Spinal cord (tissue), 10 donors: ENCODE measurements around the gene NARF. TPM values are rescaled to one million over a fixed set of nuclear protein-coding genes. Genes with fewer than 3 reads are reported as not detected.

Source experiments
- DNase-seq, 6 donors: peaks; one replicate each; pipeline versions ENCODE4 v3.0.0 to v3.0.0-alpha.2; 2013 to 2015; ENCODE audit warnings: low spot score in 6 of 6, low read depth in 4 of 6
- H3K27ac ChIP-seq: one replicate; pipeline ENCODE4 v1.5.1; 2013; ENCODE audit warnings: low read depth, low read length, control low read depth
- H3K27me3 ChIP-seq: one replicate; pipeline ENCODE4 v1.6.1; 2013; ENCODE audit warnings: low read length; ENCODE audit not compliant: control insufficient read depth, insufficient read depth
- H3K36me3 ChIP-seq: one replicate; pipeline ENCODE4 v1.6.1; 2013; ENCODE audit warnings: low read length; ENCODE audit not compliant: control insufficient read depth, insufficient read depth
- H3K4me1 ChIP-seq: one replicate; pipeline ENCODE4 v1.6.1; 2013; ENCODE audit warnings: low read length; ENCODE audit not compliant: control insufficient read depth, insufficient read depth
- H3K4me3 ChIP-seq: one replicate; pipeline ENCODE4 v1.5.1; 2013; ENCODE audit warnings: low read depth, low read length, control low read depth
- H3K9me3 ChIP-seq: one replicate; pipeline ENCODE4 v1.6.1; 2013; ENCODE audit warnings: low read length; ENCODE audit not compliant: control insufficient read depth, insufficient read depth
- WGBS: methylation state at CpG from one replicate; pipeline ENCODE4 v1.1.5; 2013; ENCODE audit warnings: missing lambda C conversion rate; ENCODE audit not compliant: insufficient coverage; 5-methylcytosine and 5-hydroxymethylcytosine counted together
- polyA plus RNA-seq, 2 donors: library from polyadenylated mRNA; unstranded; fragments of 120-200 nt; gene quantifications; one replicate each; pipeline ENCODE4 v1.2.1, GENCODE V29; 2013; ENCODE audit not compliant: insufficient read length in 2 of 2
- total RNA-seq, 2 donors: library from RNA; depleted of rRNA in 1 of 2; stranded (reverse); fragments of 120-200 nt in 1 of 2; fragments of >200 nt in 1 of 2; gene quantifications; one replicate each; pipeline versions ENCODE4 v1.2.3 to v1.2.4, GENCODE V29; 2013 to 2014
- donor health status: healthy.

NARF gene
- total and polyA plus RNA-seq, 4 donors = 31.1 to 124 (median 75.9) TPM

DNA sequence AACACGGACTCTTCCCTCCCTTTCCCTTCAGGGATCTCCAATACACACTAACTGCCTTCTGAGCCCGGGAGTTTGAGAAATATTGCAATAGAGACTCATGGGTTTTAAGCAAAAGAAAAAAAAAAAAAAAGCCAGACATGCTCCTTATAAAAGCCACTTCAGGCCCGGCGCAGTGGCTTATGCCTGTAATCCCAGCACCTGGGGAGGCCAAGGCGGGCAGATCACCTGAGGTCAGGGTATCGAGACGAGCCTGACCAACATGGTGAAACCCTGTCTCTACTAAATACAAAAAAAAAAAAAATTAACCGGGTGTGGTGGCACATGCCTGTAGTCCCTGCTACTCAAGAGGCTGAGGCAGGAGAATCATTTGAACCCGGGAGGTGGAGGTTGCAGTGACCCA is 42.8 kb upstream of the NARF start:
- Histone ChIP-seq H3K36me3 (peaks cover 35% of the 10 kb centered on the region), H3K9me3 (no peaks in the 10 kb centered on the region), H3K4me1 (peaks cover 17% of the 10 kb centered on the region), H3K27ac (no peak overlapping the region), H3K27me3 (no peaks in the 10 kb centered on the region), H3K4me3 (no peak overlapping the region)
- 100% methylated on average over 1 of the region's 9 CpGs for WGBS
- DNase-seq = no peak

DNA sequence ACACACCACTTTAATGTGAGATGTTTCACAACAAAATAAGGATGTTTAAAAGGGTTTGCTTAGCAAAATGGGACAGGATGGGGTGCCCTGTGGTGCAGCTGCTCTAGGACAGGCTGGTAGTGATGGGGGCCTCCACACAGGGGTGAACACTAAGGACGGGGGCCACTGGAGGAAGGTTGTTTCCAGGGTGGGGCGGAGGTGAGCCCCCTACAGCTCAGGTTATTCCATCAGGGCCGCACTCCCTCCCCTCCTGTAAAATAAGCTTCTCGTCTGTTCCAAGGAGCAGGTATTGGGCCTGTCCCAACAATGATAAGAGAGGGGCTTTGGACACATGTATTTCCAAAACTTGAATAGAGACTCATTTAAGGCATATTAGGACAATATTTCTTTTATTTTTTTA is 42.3 kb upstream of the NARF start:
- no peak overlapping the region for H3K27ac ChIP-seq
- H3K9me3 ChIP-seq = no peaks in the 10 kb centered on the region
- no peaks in the 10 kb centered on the region for H3K27me3 ChIP-seq
- peaks cover 37% of the 10 kb centered on the region for H3K36me3 ChIP-seq
- no CpG with 5 or more reads among the region's 4 CpGs for WGBS
- peaks cover 17% of the 10 kb centered on the region for H3K4me1 ChIP-seq
- DNase-seq = no peak
- no peak overlapping the region for H3K4me3 ChIP-seq

DNA sequence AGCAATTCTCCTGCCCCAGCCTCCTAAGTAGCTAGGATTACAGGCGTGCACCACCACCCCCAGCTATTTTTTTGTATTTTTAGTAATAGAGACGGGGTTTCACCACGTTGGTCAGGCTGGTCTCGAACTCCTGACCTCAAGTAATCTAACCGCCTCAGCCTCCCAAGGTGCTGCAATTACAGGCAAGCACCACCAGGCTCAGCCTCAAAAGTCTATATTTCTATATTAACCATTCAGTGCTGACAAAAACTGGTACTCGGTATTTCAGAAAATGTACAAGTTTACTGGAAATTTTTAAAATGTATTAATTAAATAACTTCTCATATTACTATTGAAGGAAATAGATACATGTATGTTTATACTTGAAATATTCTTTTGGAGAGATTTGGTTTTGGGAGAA is 41.8 kb upstream of the NARF start:
- Histone ChIP-seq H3K36me3 (peaks cover 37% of the 10 kb centered on the region), H3K9me3 (no peaks in the 10 kb centered on the region), H3K4me1 (peaks cover 17% of the 10 kb centered on the region), H3K27ac (no peak overlapping the region), H3K27me3 (no peaks in the 10 kb centered on the region), H3K4me3 (no peak overlapping the region)
- no peak for DNase-seq
- WGBS = no CpG with 5 or more reads among the region's 6 CpGs

- peaks cover 30% of the 10 kb centered on the region for H3K36me3 ChIP-seq
- H3K27me3 ChIP-seq = no peaks in the 10 kb centered on the region
- WGBS = under 1% methylated on average over 89 of the region's 108 CpGs
- DNase-seq = peak; percentile 73 to 97 (median 82)
- peak within 1 kb of the TSS; percentile 69 for H3K4me3 ChIP-seq
- peaks cover 17% of the 10 kb centered on the region for H3K4me1 ChIP-seq
- H3K9me3 ChIP-seq = no peaks in the 10 kb centered on the region
- peak within 1 kb of the TSS; percentile 57 for H3K27ac ChIP-seq
Measured at GRCh38 chr17:82418001-82418986, 40.2 kb upstream of the NARF start, which contains the start of the genes HEXD and OGFOD3. TSS of gene HEXD (plus strand) at chr17:82418347. CDS start at chr17:82419800, 1,453 bp downstream. TSS of gene OGFOD3 (minus strand) at chr17:82418586. CDS start at chr17:82418485, 101 bp downstream.

- Histone ChIP-seq H3K9me3 (no peaks in the 10 kb centered on the region), H3K4me1 (peaks cover 15% of the 10 kb centered on the region), H3K27ac (no peak overlapping the region), H3K27me3 (no peaks in the 10 kb centered on the region), H3K4me3 (no peak overlapping the region), H3K36me3 (peaks cover 31% of the 10 kb centered on the region)
- WGBS = no CpG with 5 or more reads among the region's 2 CpGs
- DNase-seq = no peak
Measured at GRCh38 chr17:82419540-82419939, 39.0 kb upstream of the NARF start.

DNA sequence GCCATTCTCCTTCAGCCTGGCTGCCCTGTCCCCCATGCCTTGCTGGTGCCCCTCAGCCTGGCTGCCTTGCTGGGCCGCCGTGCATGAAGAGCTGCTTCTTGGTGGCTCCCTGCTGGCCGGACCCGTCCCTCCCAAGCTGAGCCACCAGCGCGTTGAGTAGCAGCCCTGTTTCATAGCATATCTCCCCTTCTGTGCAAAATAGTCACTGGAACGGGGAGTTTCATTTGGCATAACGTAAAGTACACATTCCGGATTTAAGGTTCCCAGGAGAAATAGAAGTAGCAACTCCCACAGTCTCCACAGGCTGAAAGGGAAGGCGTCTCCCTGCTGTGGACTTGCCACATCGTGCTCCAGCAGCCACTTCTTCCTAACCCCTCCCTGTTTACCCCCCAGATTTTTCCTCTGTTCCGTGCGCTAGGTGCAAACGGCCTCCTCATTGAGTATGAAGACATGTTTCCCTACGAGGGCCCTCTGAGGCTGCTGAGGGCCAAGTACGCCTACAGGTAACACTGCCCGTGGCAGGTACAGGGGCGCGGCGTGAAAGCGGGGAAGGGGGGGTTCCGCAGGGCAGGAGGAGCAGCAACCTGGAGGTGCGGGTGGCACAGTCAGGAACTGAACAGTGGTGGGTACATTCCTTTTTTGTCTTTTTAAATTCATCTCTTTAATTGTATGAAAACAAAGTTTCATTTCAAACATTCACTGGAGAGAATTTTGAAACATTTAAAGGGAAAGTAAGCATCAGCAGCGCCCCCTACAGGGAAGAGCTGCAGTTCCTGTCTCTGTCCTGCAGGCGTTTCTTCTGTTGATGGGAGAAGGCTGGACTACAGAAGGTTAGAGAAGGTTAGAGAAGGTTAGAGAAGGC is 34.3 kb upstream of the NARF start:
- peaks cover 2% of the 10 kb centered on the region for H3K4me1 ChIP-seq
- H3K36me3 ChIP-seq = peaks cover 28% of the 10 kb centered on the region
- no peaks in the 10 kb centered on the region for H3K9me3 ChIP-seq
- no peak overlapping the region for H3K27ac ChIP-seq
- DNase-seq = peak in 2 of 6 donors; percentile 11 to 54
- WGBS = 65% methylated on average over 17 of the region's 25 CpGs
- no peaks in the 10 kb centered on the region for H3K27me3 ChIP-seq
- no peak overlapping the region for H3K4me3 ChIP-seq

- no peaks in the 10 kb centered on the region for H3K9me3 ChIP-seq
- H3K36me3 ChIP-seq = peaks cover 34% of the 10 kb centered on the region
- no peak for DNase-seq
- H3K4me1 ChIP-seq = peaks cover 2% of the 10 kb centered on the region
- H3K27ac ChIP-seq = no peak overlapping the region
- no peaks in the 10 kb centered on the region for H3K27me3 ChIP-seq
- 89% methylated on average over 2 of the region's 2 CpGs for WGBS
- no peak overlapping the region for H3K4me3 ChIP-seq
Measured at GRCh38 chr17:82424863-82425159, 33.7 kb upstream of the NARF start.

DNA sequence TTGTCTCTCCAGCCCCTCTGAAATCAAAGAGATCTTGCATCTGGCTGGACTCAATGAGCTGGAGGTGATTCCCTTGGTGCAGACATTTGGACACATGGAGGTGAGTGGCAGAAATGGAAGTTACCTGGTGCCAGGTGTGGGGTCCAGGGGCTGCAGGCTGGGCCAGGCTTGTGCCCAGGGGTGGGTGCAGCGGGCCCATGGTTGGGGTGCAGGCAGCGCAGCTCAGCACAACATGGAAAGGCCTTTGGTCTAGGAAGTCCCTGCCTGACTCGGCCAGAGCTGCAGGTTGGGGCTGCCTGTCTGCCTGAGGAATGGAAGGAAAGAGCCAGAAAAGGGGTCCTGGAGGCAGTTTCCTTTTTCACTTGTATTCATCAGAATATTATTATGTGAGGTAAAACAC is 30.0 kb upstream of the NARF start:
- Histone ChIP-seq H3K9me3 (no peaks in the 10 kb centered on the region), H3K27ac (no peak overlapping the region), H3K4me1 (peaks cover 2% of the 10 kb centered on the region), H3K27me3 (no peaks in the 10 kb centered on the region), H3K36me3 (peaks cover 35% of the 10 kb centered on the region), H3K4me3 (no peak overlapping the region)
- WGBS = 90% methylated on average over 2 of the region's 3 CpGs
- no peak for DNase-seq

- 78% methylated on average over 7 of the region's 7 CpGs for WGBS
- Histone ChIP-seq H3K27me3 (no peaks in the 10 kb centered on the region), H3K36me3 (peaks cover 35% of the 10 kb centered on the region), H3K27ac (no peak overlapping the region), H3K4me3 (no peak overlapping the region), H3K4me1 (no peaks in the 10 kb centered on the region), H3K9me3 (no peaks in the 10 kb centered on the region)
- DNase-seq = no peak
Measured at GRCh38 chr17:82429824-82430223, 28.7 kb upstream of the NARF start.
